Right lobe of liver (tissue), 6 donors: ENCODE data around the gene PCSK4. TPM values are rescaled to one million over a fixed set of nuclear protein-coding genes. Genes with fewer than 3 reads are reported as not detected.

Source experiments
- ATAC-seq, 4 donors: fragments of 200-7000 bp; cut with Tn5 transposase; one replicate each; pipeline ENCODE4 v1.9.1; 2020; ENCODE audit warnings: mild to moderate bottlenecking in 4 of 4, moderate library complexity in 4 of 4
- DNase-seq, 3 donors: peaks; one replicate each; pipeline ENCODE4 v3.0.0-alpha.2; 2020
- H3K27ac ChIP-seq, 3 donors: fragments of 200-600 bp; one replicate each; pipeline ENCODE4 v1.8.0; 2022
- H3K27me3 ChIP-seq, 2 donors: fragments of 200-600 bp; one replicate each; pipeline ENCODE4 v1.8.0; 2022
- H3K36me3 ChIP-seq, 4 donors: fragments of 200-600 bp; sonication (generic) in 1 of 4; one replicate each; pipeline versions ENCODE4 v1.5.1 to v1.8.0; 2017 to 2022; ENCODE audit warnings: control low read depth in 1 of 4
- H3K4me1 ChIP-seq, 4 donors: fragments of 200-600 bp; sonication (generic) in 1 of 4; one replicate each; pipeline versions ENCODE4 v1.5.1 to v1.8.0; 2017 to 2022; ENCODE audit warnings: control low read depth in 1 of 4
- H3K4me3 ChIP-seq, 3 donors: fragments of 200-600 bp; one replicate each; pipeline ENCODE4 v1.8.0; 2022
- H3K9me3 ChIP-seq, 4 donors: fragments of 200-600 bp; sonication (generic) in 1 of 4; one replicate each; pipeline versions ENCODE4 v1.5.1 to v1.8.0; 2017 to 2022; ENCODE audit warnings: control low read depth in 1 of 4
- CTCF ChIP-seq, 4 donors: fragments of 200-600 bp in 3 of 4; fragments of 450-650 bp in 1 of 4; IDR thresholded peaks; one replicate each; pipeline versions ENCODE4 v1.5.1 to v1.8.0; 2016 to 2022; ENCODE audit warnings: antibody characterized with exemption in 4 of 4, mild to moderate bottlenecking in 2 of 4
- POLR2A ChIP-seq: fragments of 450-650 bp; IDR thresholded peaks from one replicate; pipeline ENCODE4 v1.6.1; 2017; ENCODE audit warnings: antibody characterized with exemption, mild to moderate bottlenecking
- whole genome bisulfite sequencing: methylation state at CpG from one replicate; pipeline ENCODE4 v1.1.6; 2018; ENCODE audit warnings: low coverage, low lambda C conversion rate; ENCODE audit not compliant: insufficient coverage; ENCODE audit errors: missing lambda C conversion rate; 5-methylcytosine and 5-hydroxymethylcytosine counted together
- intact Hi-C, 2 donors: fragments of 100-400 bp; cut with DNase I; formaldehyde crosslinking; loops; one replicate each; pipeline versions ENCODE4 v1.11.2 to v1.14.1; 2022
- total RNA-seq, 6 experiments: library from RNA; depleted of rRNA in 2 of 6; stranded (reverse); fragments of >200 nt in 2 of 6; fragmentation: NEBNext Ultra II Directional in 3 of 6; extraction: Animal tissue kit (Norgen Biotek cat#: 25700) in 3 of 6; gene quantifications; one replicate each; pipeline versions ENCODE4 v1.1.0 to v1.2.4, GENCODE V29; 2016 to 2023
- donor health status: DM: no; HTN: yes; CAD: no.
- donor health status: DM: no; HTN: no; CAD: no.
- donor health status: DM: no; HTN: no; CAD: no.
- donor health status: DM: no; HTN: yes; CAD: no.
- donor health status: DM: no; HTN: yes; CAD: no.

PCSK4 gene
- total RNA-seq, 6 experiments from 2014 or later = 2.0 to 8.0 (median 3.6) TPM

GRCh38 chr19:1510807-1511206 lies 20.7 kb upstream of the PCSK4 start:
- Histone ChIP-seq H3K9me3 (no peaks in the 10 kb centered on the region), H3K36me3 (no peaks in the 10 kb centered on the region), H3K27me3 (no peaks in the 10 kb centered on the region), H3K27ac (no peak overlapping the region), H3K4me1 (peaks cover 0 to 10% (median 2%) of the 10 kb centered on the region in 4 donors), H3K4me3 (no peak overlapping the region)
- DNase-seq = no peak
- intact Hi-C loops = loop anchor here (10.0 kb wide), 2 partner anchors 56 to 66 kb away; partner anchors contain the start of gene APC2 (in 1 of the 2)
- whole genome bisulfite sequencing = 67% methylated on average over 6 of the region's 9 CpGs
- no peak for ATAC-seq
- no peak for TF ChIP-seq POLR2A
- no peak for TF ChIP-seq CTCF (IDR thresholded peaks at IDR 0.05)

- intact Hi-C loops = loop anchor here (10.0 kb wide), 2 partner anchors 56 to 66 kb away; partner anchors contain the start of gene APC2 (in 1 of the 2)
- Histone ChIP-seq H3K4me3 (no peak overlapping the region), H3K4me1 (peaks cover 0 to 10% (median 2%) of the 10 kb centered on the region in 4 donors), H3K27me3 (no peaks in the 10 kb centered on the region), H3K36me3 (no peaks in the 10 kb centered on the region), H3K9me3 (no peaks in the 10 kb centered on the region), H3K27ac (no peak overlapping the region)
- WGBS = no CpG with 5 or more reads among the region's 25 CpGs
- ATAC-seq = no peak
- peak in 1 of 3 donors; percentile 40 for DNase-seq
- TF ChIP-seq CTCF (IDR thresholded peaks at IDR 0.05) (no peak), POLR2A (no peak)
Measured at GRCh38 chr19:1510442-1510806, 20.3 kb upstream of the PCSK4 start.

GRCh38 chr19:1509602-1510441 lies 19.7 kb upstream of the PCSK4 start:
- DNase-seq = peak in 1 of 3 donors; percentile 35
- ATAC-seq = no peak
- Histone ChIP-seq H3K36me3 (no peaks in the 10 kb centered on the region), H3K27me3 (no peaks in the 10 kb centered on the region), H3K27ac (no peak overlapping the region), H3K9me3 (no peaks in the 10 kb centered on the region), H3K4me3 (no peak overlapping the region), H3K4me1 (peaks cover 0 to 10% (median 2%) of the 10 kb centered on the region in 4 donors)
- WGBS = 40% methylated on average over 7 of the region's 11 CpGs
- no peak for TF ChIP-seq CTCF (IDR thresholded peaks at IDR 0.05)
- TF ChIP-seq POLR2A = no peak
- intact Hi-C loops = loop anchor here (10.0 kb wide), 3 partner anchors 55 to 225 kb away; partner anchors contain the start of genes APC2 (in 1 of the 2) and EFNA2 (in 1 of the 2)

GRCh38 chr19:1508507-1508856 lies 18.3 kb upstream of the PCSK4 start:
- intact Hi-C loops = loop anchor here in 1 of 2 donors (10.0 kb wide), 1 partner anchor 224 kb away; the partner anchor contains the start of gene EFNA2
- Histone ChIP-seq H3K27me3 (no peaks in the 10 kb centered on the region), H3K4me1 (peaks cover 0 to 8% (median 2%) of the 10 kb centered on the region in 4 donors), H3K4me3 (peak overlapping the region; percentile 31 to 50 (median 45)), H3K27ac (no peak overlapping the region), H3K9me3 (no peaks in the 10 kb centered on the region), H3K36me3 (no peaks in the 10 kb centered on the region)
- WGBS = 15% methylated on average over 5 of the region's 12 CpGs
- no peak for TF ChIP-seq POLR2A
- no peak for TF ChIP-seq CTCF (IDR thresholded peaks at IDR 0.05)
- ATAC-seq (no peak), DNase-seq (no peak)
